GM12801 (cell line): ENCODE data around the gene EFS.

Experiments used
- CTCF ChIP-seq: IDR thresholded peaks from one replicate; pipeline ENCODE4 v1.5.1; 2011; ENCODE audit warnings: control low read depth; ENCODE audit not compliant: insufficient read length; ENCODE audit errors: extremely low read depth

EFS gene

DNA sequence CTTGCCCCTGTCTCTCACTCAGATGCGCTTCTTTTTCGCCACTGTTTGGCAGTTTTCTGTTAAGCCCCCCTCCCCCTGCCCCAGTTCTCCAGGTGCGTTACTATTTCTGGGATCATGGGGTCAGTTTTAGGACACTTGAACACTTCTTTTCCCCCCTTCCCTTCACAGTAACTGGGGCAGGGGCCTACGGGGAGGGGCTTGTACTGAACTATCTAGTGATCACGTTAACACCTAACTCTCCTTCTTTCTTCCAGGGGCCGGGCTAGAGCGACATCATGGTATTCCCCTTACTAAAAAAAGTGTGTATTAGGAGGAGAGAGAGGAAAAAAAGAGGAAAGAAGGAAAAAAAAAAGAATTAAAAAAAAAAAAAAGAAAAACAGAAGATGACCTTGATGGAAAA lies 40.0 kb downstream of the EFS start:
- no peak for TF ChIP-seq CTCF

GRCh38 chr14:23324455-23324846 lies 40.5 kb downstream of the EFS start:
- no peak for TF ChIP-seq CTCF

- no peak for TF ChIP-seq CTCF
Measured at GRCh38 chr14:23323838-23324454, 41.0 kb downstream of the EFS start.

DNA sequence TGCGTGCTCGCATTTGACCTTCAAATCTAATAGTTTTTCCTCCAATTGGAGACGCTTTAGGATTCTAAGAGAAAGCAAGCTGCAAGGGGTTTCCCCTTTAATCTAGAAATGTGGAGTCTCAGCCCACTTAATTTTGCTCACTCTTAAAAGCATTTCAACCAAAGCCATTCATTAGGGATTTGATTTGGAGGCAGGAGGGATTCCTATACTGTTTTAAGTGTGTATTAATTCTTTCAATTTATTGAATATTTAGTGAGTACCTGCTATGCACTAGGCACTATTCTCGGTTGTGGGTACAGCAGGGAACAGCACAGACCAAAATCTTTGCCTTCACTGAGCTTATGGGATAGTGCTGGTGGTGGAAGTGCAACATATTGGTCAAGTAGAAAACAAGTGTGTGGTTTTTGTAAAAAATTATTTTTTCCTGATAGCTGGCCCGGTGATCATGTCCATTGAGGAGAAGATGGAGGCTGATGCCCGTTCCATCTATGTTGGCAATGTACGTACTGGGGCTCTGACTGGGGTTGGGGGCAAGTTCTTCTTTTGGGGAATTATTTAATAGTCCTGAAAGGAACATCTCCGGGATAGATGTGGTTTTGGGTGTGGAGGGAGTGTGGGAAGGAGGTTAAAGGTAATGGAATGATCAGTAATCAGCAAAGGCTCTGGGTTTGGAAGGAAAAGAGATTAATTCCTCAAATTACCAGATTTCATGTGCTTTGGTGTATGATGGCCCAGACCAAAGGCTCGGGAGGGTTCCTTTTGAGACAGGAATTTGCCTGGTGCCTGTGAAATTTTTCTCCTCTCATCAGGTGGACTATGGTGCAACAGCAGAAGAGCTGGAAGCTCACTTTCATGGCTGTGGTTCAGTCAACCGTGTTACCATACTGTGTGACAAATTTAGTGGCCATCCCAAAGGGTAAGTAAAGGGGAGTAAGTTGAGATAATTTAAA lies 42.1 kb downstream of the EFS start:
- TF ChIP-seq CTCF, result no peak

GRCh38 chr14:23321572-23322547 lies 43.1 kb downstream of the EFS start:
- TF ChIP-seq CTCF, result no peak

GRCh38 chr14:23320584-23321571 lies 44.1 kb downstream of the EFS start, which contains the start of gene PABPN1:
PABPN1 (plus strand) TSS chr14:23321457; CDS start chr14:23321470, 13 bp downstream.
- TF ChIP-seq CTCF, result no peak
